ENCODE measurements around the gene GATAD2B.

Gene GATAD2B

DNA sequence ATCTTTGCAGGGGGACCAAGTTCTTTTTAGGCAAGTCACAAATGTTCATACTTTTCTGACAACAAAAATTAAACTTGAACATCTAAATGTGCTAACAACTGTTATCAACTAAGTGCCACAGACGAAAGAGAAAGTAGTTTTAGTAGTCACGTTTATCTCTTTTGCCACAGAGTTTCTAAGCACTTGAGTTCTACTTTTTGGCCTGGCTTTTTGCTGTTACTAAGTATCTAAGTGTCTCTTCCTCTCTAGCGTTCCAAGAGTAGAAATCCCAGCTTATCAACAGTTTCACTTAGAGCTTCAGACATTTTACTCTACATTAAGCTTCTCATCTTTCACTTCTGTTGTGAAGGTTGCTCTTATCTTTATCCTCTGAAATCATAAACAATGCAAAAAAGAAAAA, 34.2 kb downstream of the GATAD2B start:
- H3K4me1 ChIP-seq (ENCODE audit: low read depth, poor library complexity, severe bottlenecking), result peaks cover 26% of the 10 kb centered on the region
- no peak overlapping the region for H3K4me3 ChIP-seq (IDR thresholded peaks at IDR 0.05; ENCODE audit: insufficient read depth, low read depth, low read length)
- H3K36me3 ChIP-seq (ENCODE audit: insufficient read depth), result no peaks in the 10 kb centered on the region; the same call in 1 of the 2 replicates
- no peak overlapping the region for H2AFZ ChIP-seq (ENCODE audit: low read depth)
- TF ChIP-seq, protein P1, sequence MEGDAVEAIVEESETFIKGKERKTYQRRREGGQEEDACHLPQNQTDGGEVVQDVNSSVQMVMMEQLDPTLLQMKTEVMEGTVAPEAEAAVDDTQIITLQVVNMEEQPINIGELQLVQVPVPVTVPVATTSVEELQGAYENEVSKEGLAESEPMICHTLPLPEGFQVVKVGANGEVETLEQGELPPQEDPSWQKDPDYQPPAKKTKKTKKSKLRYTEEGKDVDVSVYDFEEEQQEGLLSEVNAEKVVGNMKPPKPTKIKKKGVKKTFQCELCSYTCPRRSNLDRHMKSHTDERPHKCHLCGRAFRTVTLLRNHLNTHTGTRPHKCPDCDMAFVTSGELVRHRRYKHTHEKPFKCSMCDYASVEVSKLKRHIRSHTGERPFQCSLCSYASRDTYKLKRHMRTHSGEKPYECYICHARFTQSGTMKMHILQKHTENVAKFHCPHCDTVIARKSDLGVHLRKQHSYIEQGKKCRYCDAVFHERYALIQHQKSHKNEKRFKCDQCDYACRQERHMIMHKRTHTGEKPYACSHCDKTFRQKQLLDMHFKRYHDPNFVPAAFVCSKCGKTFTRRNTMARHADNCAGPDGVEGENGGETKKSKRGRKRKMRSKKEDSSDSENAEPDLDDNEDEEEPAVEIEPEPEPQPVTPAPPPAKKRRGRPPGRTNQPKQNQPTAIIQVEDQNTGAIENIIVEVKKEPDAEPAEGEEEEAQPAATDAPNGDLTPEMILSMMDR (conservative IDR thresholded peaks at IDR 0.05; ENCODE audit: low read depth, low read length), result no peak
- peaks cover 96% of the 10 kb centered on the region for H3K79me2 ChIP-seq (ENCODE audit: insufficient read depth, low read depth)
- H3K4me2 ChIP-seq, result peak overlapping the region; percentile 1; the same call in 1 of the 2 replicates
- no peaks in the 10 kb centered on the region for H3K27me3 ChIP-seq (ENCODE audit: insufficient read depth, low read depth)
- H3K27ac ChIP-seq, result no peak overlapping the region
- 0 out of 2 replicates have a peak, but pooled peaks cover 10% of the 10 kb centered on the region for H4K20me1 ChIP-seq (ENCODE audit: insufficient read depth)
- H3K9ac ChIP-seq, result no peak overlapping the region

DNA sequence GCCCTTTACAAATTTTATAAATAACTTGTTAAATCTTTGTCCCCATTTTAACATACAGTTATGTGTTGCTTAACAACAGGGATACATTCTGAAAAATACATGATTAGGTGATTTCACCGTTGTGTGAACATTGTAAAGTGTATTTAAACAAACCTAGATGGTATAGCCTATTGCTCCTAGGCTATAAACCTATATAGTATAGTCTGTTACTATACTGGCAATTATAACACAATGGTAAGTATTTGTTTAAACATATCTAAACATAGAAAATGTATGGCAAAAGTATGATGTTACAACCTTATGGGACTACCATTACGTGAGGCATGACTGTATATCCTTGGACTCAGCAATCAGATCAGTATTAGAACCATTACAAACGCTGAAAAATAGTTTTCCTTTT, 36.6 kb downstream of the GATAD2B start:
- H3K4me2 ChIP-seq, result no peak overlapping the region
- no peak overlapping the region for H3K4me3 ChIP-seq (IDR thresholded peaks at IDR 0.05; ENCODE audit: insufficient read depth, low read depth, low read length)
- H3K4me1 ChIP-seq (ENCODE audit: low read depth, poor library complexity, severe bottlenecking), result peaks cover 26% of the 10 kb centered on the region
- H3K36me3 ChIP-seq (ENCODE audit: insufficient read depth), result no peaks in the 10 kb centered on the region
- peaks cover 12% of the 10 kb centered on the region; the same call in 1 of the 2 replicates for H4K20me1 ChIP-seq (ENCODE audit: insufficient read depth)
- peaks cover 100% of the 10 kb centered on the region for H3K79me2 ChIP-seq (ENCODE audit: insufficient read depth, low read depth)
- TF ChIP-seq, protein P1 (conservative IDR thresholded peaks at IDR 0.05; ENCODE audit: low read depth, low read length), result no peak
- H3K9ac ChIP-seq, result no peak overlapping the region
- no peak overlapping the region for H3K27ac ChIP-seq
- H2AFZ ChIP-seq (ENCODE audit: low read depth), result no peak overlapping the region
- no peaks in the 10 kb centered on the region for H3K27me3 ChIP-seq (ENCODE audit: insufficient read depth, low read depth)

DNA sequence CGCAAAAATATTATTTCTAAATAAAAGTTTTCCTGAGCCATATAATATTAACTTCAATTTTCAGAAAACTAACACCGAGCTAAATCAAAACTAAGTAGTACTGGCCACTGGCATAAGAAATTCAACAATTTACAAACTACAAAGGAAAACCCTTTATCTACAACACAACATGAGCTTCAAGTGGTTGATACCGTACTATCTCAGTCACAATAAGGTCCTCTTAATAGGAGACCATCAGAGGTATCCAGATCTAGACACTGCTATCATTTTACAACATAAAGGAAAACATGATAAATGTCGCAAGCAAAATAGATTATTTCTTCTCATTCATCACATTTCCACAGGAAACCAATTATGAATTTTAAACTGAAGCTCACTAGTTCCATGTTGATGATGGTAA, 39.5 kb downstream of the GATAD2B start:
- Histone ChIP-seq H3K9ac (no peak overlapping the region), H3K27ac (no peak overlapping the region), H3K79me2 (ENCODE audit: insufficient read depth, low read depth) (peaks cover 98% of the 10 kb centered on the region), H2AFZ (ENCODE audit: low read depth) (no peak overlapping the region), H3K27me3 (ENCODE audit: insufficient read depth, low read depth) (no peaks in the 10 kb centered on the region), H3K4me1 (ENCODE audit: low read depth, poor library complexity, severe bottlenecking) (peaks cover 9% of the 10 kb centered on the region), H3K36me3 (ENCODE audit: insufficient read depth) (no peaks in the 10 kb centered on the region), H4K20me1 (ENCODE audit: insufficient read depth) (peaks cover 12% of the 10 kb centered on the region; the same call in 1 of the 2 replicates), H3K4me2 (no peak overlapping the region), H3K4me3 (IDR thresholded peaks at IDR 0.05; ENCODE audit: insufficient read depth, low read depth, low read length) (no peak overlapping the region)
- TF ChIP-seq, protein P1 (conservative IDR thresholded peaks at IDR 0.05; ENCODE audit: low read depth, low read length), result no peak

DNA sequence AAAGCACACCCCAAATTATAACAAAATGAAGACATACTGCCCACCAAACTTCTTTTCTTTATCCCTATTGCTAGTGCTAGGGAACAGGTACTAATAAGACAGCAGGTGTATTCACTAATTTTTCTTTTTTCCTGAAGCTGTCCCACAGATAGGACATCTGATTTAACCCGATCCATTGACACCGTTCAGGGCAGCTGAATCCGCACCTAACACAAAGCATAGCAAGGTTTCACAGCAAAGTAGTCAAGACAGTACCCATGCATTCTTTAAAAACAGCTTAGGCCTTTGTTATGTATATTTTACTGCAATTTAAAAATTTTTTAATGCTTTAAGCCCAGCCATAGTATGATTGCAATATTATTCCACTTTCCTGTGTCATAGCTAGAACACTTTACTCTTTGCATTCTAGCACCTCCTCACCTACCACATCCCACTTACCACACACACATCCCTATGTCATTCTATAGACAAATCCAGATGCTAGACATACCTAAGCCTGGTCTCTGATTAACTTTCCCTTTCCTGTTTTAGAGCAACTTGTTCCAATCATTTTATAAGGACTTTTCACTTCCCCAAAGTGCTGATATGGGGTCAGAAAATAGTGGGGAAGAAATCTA, 40.4 kb downstream of the GATAD2B start:
- Histone ChIP-seq H3K27me3 (ENCODE audit: insufficient read depth, low read depth) (no peaks in the 10 kb centered on the region), H3K4me2 (no peak overlapping the region), H3K79me2 (ENCODE audit: insufficient read depth, low read depth) (peaks cover 98% of the 10 kb centered on the region), H2AFZ (ENCODE audit: low read depth) (no peak overlapping the region), H3K36me3 (ENCODE audit: insufficient read depth) (no peaks in the 10 kb centered on the region), H3K4me1 (ENCODE audit: low read depth, poor library complexity, severe bottlenecking) (peaks cover under 1% of the 10 kb centered on the region), H4K20me1 (ENCODE audit: insufficient read depth) (peaks cover 12% of the 10 kb centered on the region; the same call in 1 of the 2 replicates), H3K9ac (no peak overlapping the region), H3K27ac (no peak overlapping the region), H3K4me3 (IDR thresholded peaks at IDR 0.05; ENCODE audit: insufficient read depth, low read depth, low read length) (no peak overlapping the region)
- TF ChIP-seq, protein P1 (conservative IDR thresholded peaks at IDR 0.05; ENCODE audit: low read depth, low read length), result no peak
